Stomach (tissue), 9 donors: ENCODE results near the gene ANKFN1. TPM values are rescaled to one million over a fixed set of nuclear protein-coding genes. Genes with fewer than 3 reads are reported as not detected.

Source experiments
- DNase-seq, 2 donors: peaks; one replicate each; pipeline versions ENCODE4 v3.0.0 to v3.0.0-alpha.2; 2013 to 2019
- H3K27ac ChIP-seq, 5 donors: fragments of 200-600 bp in 4 of 5; sonication (generic) in 4 of 5; one replicate each; pipeline ENCODE4 v1.5.1; 2013 to 2019; ENCODE audit warnings: mild to moderate bottlenecking in 1 of 5, moderate library complexity in 1 of 5
- H3K27me3 ChIP-seq, 3 donors: fragments of 200-600 bp; sonication (generic); one replicate each; pipeline ENCODE4 v1.5.1; 2017 to 2019; ENCODE audit warnings: mixed run types in 1 of 3
- H3K36me3 ChIP-seq, 4 donors: fragments of 200-600 bp; sonication (generic); 1 replicate in 3 of 4; 2 replicates in 1 of 4; pipeline ENCODE4 v1.5.1; 2016 to 2019
- H3K4me1 ChIP-seq, 4 donors: fragments of 200-600 bp; sonication (generic); one replicate each; pipeline ENCODE4 v1.5.1; 2016 to 2019
- H3K4me3 ChIP-seq, 4 donors: fragments of 200-600 bp; sonication (generic) in 3 of 4; one replicate each; pipeline ENCODE4 v1.5.1; 2016 to 2019; ENCODE audit warnings: mild to moderate bottlenecking in 1 of 4
- H3K9me3 ChIP-seq, 4 donors: fragments of 200-600 bp; sonication (generic); one replicate each; pipeline ENCODE4 v1.5.1; 2016 to 2019
- EP300 ChIP-seq: sonication (generic); formaldehyde crosslinking; IDR thresholded peaks from one replicate; pipeline ENCODE4 v1.6.1; 2017; ENCODE audit warnings: antibody characterized with exemption
- POLR2A ChIP-seq, 4 donors: fragments of 450-650 bp; IDR thresholded peaks; one replicate each; pipeline ENCODE4 v1.6.1; 2016; ENCODE audit warnings: antibody characterized with exemption in 4 of 4, control low read depth in 2 of 4, mild to moderate bottlenecking in 1 of 4, moderate library complexity in 1 of 4
- POLR2AphosphoS5 ChIP-seq, 3 donors: sonication (generic); formaldehyde crosslinking; IDR thresholded peaks; one replicate each; pipeline ENCODE4 v1.6.1; 2016; ENCODE audit warnings: antibody characterized with exemption in 3 of 3
- WGBS, 5 donors: extraction: QIAGEN DNeasy Blood & Tissue Kit in 3 of 5; methylation state at CpG; one replicate each; pipeline versions ENCODE4 v1.1.5 to v1.1.7; 2013 to 2018; 5-methylcytosine and 5-hydroxymethylcytosine counted together
- intact Hi-C: fragments of 100-400 bp; cut with DNase I; formaldehyde crosslinking; loops from one replicate; pipeline ENCODE4 v1.15.1; 2023; ENCODE audit warnings: low total_unique reads
- polyA plus RNA-seq, 3 donors: library from polyadenylated mRNA; stranded (reverse); fragments of 200-250 nt; gene quantifications; one replicate each; pipeline ENCODE4 v1.2.3, GENCODE V29; 2013
- total RNA-seq, 5 donors: library from RNA; depleted of rRNA; stranded (reverse); fragments of >200 nt; gene quantifications; one replicate each; pipeline versions ENCODE4 v1.1.0 to v1.2.3, GENCODE V29; 2014 to 2016
- TF ChIP-seq, protein P1 (sequence below), 7 experiments: fragments of 450-650 bp in 4 of 7; fragments of 200-600 bp in 3 of 7; sonication (generic) in 3 of 7; IDR thresholded peaks; one replicate each; pipeline ENCODE4 v1.5.1; 2016 to 2019; ENCODE audit warnings: antibody characterized with exemption in 7 of 7, control low read depth in 2 of 7, mild to moderate bottlenecking in 1 of 7
- donor health status: healthy with polysubstance abuse.
- donor health status: Bipolar disorder and iron deficiency.
- donor health status: healthy.

The ANKFN1 gene
- total and polyA plus RNA-seq, 8 donors: 0.10 to 2.9 (median 1.3) TPM; not detected in 4

DNA sequence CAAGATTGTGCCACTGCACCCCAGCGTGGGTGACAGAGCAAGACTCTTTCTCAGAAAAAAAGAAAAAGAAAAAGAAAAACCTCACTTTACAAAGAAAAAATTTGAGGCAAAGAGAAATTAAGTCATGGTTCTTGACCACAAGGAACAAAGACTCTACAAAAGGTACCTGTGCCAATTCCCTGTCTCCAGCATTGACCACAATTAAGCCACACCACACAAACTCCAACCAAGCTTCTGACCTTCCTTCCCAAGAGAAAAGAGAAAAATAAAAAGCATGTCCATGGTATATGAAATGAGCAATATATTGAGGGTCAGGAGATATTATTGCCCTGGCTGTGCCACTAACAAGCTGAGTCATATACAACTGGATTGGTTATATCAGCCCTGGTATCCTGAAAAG is 293.9 kb downstream of the ANKFN1 start:
- no peaks in the 10 kb centered on the region for H3K4me1 ChIP-seq
- no peak for TF ChIP-seq EP300
- TF ChIP-seq, protein P1, sequence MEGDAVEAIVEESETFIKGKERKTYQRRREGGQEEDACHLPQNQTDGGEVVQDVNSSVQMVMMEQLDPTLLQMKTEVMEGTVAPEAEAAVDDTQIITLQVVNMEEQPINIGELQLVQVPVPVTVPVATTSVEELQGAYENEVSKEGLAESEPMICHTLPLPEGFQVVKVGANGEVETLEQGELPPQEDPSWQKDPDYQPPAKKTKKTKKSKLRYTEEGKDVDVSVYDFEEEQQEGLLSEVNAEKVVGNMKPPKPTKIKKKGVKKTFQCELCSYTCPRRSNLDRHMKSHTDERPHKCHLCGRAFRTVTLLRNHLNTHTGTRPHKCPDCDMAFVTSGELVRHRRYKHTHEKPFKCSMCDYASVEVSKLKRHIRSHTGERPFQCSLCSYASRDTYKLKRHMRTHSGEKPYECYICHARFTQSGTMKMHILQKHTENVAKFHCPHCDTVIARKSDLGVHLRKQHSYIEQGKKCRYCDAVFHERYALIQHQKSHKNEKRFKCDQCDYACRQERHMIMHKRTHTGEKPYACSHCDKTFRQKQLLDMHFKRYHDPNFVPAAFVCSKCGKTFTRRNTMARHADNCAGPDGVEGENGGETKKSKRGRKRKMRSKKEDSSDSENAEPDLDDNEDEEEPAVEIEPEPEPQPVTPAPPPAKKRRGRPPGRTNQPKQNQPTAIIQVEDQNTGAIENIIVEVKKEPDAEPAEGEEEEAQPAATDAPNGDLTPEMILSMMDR (IDR thresholded peaks at IDR 0.05): no peak
- TF ChIP-seq POLR2AphosphoS5 (IDR thresholded peaks at IDR 0.05): no peak
- TF ChIP-seq POLR2A (IDR thresholded peaks at IDR 0.05): no peak
- H3K27ac ChIP-seq: no peak overlapping the region
- 86 to 95% (median 88%) methylated on average over 1 of the region's 1 CpG for WGBS, 5 donors
- H3K36me3 ChIP-seq: no peaks in the 10 kb centered on the region
- DNase-seq: no peak
- no peaks in the 10 kb centered on the region for H3K9me3 ChIP-seq
- H3K4me3 ChIP-seq: no peak overlapping the region
- intact Hi-C loops: no loop called here
- no peaks in the 10 kb centered on the region for H3K27me3 ChIP-seq

DNA sequence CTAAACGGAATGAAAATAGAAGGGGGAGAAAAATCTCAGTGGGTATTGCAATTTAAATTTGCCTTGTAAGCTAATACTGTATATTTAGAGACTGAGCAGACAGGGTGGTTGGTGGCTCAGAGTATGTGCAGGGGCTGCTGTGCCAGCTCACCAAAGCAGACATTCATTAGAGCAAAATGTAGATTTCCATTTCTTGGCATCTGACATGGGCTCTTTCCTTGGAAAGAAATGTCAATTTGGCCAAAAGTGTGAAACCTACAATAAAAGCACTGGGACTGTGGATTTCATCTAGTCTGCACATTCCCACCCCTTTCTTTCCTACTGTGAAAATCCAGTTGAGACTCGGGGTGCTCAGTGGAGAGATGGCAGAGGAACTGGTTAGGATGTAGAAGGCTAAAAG is 295.1 kb downstream of the ANKFN1 start:
- Histone ChIP-seq H3K27me3 (no peaks in the 10 kb centered on the region), H3K4me1 (no peaks in the 10 kb centered on the region), H3K4me3 (no peak overlapping the region), H3K27ac (no peak overlapping the region), H3K9me3 (no peaks in the 10 kb centered on the region), H3K36me3 (no peaks in the 10 kb centered on the region)
- no peak for DNase-seq
- intact Hi-C loops: no loop called here
- TF ChIP-seq EP300 (no peak), POLR2AphosphoS5 (IDR thresholded peaks at IDR 0.05) (no peak), POLR2A (IDR thresholded peaks at IDR 0.05) (no peak)
- TF ChIP-seq, protein P1 (IDR thresholded peaks at IDR 0.05): no peak
- WGBS, 5 donors: 76 to 86% (median 81%) methylated on average over 2 of the region's 2 CpGs

DNA sequence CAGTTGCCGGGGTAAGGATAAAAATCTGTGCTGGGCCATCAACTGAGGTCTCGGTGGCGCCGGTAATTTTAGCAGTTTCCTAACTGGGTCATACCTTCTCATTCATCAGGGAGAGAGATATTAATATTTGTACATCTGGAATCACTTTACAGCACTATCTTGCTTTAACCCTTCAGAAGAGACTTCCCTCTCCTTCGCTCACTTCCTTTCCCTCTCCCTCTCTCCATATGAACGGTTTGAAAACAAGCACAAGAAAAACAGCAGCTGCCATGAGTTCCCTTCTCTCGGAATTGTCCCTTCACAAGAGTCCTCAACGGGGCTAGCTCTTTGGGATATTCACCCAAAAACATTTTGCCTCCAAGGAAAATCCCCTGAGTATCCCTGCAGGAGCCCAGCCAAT is 295.9 kb downstream of the ANKFN1 start:
- H3K36me3 ChIP-seq: no peaks in the 10 kb centered on the region
- H3K27ac ChIP-seq: no peak overlapping the region
- no peaks in the 10 kb centered on the region for H3K9me3 ChIP-seq
- intact Hi-C loops: no loop called here
- H3K4me3 ChIP-seq: no peak overlapping the region
- TF ChIP-seq, protein P1 (IDR thresholded peaks at IDR 0.05): no peak
- TF ChIP-seq EP300: no peak
- TF ChIP-seq POLR2AphosphoS5 (IDR thresholded peaks at IDR 0.05): no peak
- no peak for TF ChIP-seq POLR2A (IDR thresholded peaks at IDR 0.05)
- 72 to 80% (median 76%) methylated on average over 8 of the region's 8 CpGs for WGBS, 5 donors
- DNase-seq: no peak
- no peaks in the 10 kb centered on the region for H3K4me1 ChIP-seq
- H3K27me3 ChIP-seq: no peaks in the 10 kb centered on the region

DNA sequence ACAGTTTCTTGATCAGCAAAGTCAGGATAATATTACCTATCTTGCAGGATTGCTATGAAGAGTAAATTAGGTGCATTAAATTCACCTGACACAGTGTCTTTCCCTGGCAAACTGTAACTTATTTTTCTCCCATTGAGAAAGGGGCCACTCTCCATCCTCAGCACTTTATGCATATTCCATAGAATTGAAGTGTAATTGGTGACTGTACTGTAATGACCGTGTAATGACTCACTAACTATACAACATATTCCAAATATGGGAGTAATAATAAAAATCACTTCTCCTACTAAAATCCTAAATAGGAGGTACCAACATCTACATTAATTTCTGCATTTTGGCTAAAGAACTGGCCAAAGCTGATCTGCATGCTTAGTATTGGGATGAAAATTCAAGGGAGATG is 298.4 kb downstream of the ANKFN1 start:
- Histone ChIP-seq H3K36me3 (no peaks in the 10 kb centered on the region), H3K4me1 (no peaks in the 10 kb centered on the region), H3K9me3 (no peaks in the 10 kb centered on the region), H3K27ac (no peak overlapping the region), H3K4me3 (no peak overlapping the region), H3K27me3 (no peaks in the 10 kb centered on the region)
- intact Hi-C loops: no loop called here
- no peak for TF ChIP-seq EP300
- TF ChIP-seq, protein P1 (IDR thresholded peaks at IDR 0.05): no peak
- no peak for TF ChIP-seq POLR2A (IDR thresholded peaks at IDR 0.05)
- no peak for TF ChIP-seq POLR2AphosphoS5 (IDR thresholded peaks at IDR 0.05)
- 79 to 85% (median 80%) methylated on average over 1 of the region's 1 CpG for WGBS, 5 donors
- no peak for DNase-seq
